Muscle layer of colon (tissue), 2 donors: ENCODE measurements around the gene TNN.
A peak's percentile ranks its signal among the peaks of the same experiment; 100 is the strongest.
"Not testable (repeated sequence)": the region's sequence is repeated elsewhere in the genome, so short reads cannot be mapped to it uniquely, and the experiment has no call there.

Source experiments
- H3K27ac ChIP-seq: one replicate; pipeline ENCODE4 v1.7.0; 2013; ENCODE audit warnings: low read depth, mild to moderate bottlenecking, low read length, moderate library complexity
- H3K27me3 ChIP-seq, 2 donors: one replicate each; pipeline ENCODE4 v1.7.0; 2013; ENCODE audit warnings: low read length in 2 of 2, mild to moderate bottlenecking in 2 of 2; ENCODE audit not compliant: insufficient read depth in 2 of 2, control insufficient read depth in 1 of 2
- H3K36me3 ChIP-seq: one replicate; pipeline ENCODE4 v1.7.0; 2013; ENCODE audit warnings: mild to moderate bottlenecking, low read length; ENCODE audit not compliant: insufficient read depth
- H3K4me1 ChIP-seq: one replicate; pipeline ENCODE4 v1.7.0; 2013; ENCODE audit warnings: mild to moderate bottlenecking, low read length; ENCODE audit not compliant: insufficient read depth
- H3K4me3 ChIP-seq, 2 donors: one replicate each; pipeline ENCODE4 v1.7.0; 2013; ENCODE audit warnings: low read length in 2 of 2, low read depth in 1 of 2, mild to moderate bottlenecking in 1 of 2, moderate library complexity in 1 of 2
- H3K9ac ChIP-seq: one replicate; pipeline ENCODE4 v1.7.0; 2013; ENCODE audit warnings: low read length
- H3K9me3 ChIP-seq: one replicate; pipeline ENCODE4 v1.7.0; 2013; ENCODE audit warnings: mild to moderate bottlenecking, low read length
- donor health status: abdominal sarcoma.
- donor health status: Adenocarcinoma of cecum.

TNN gene

DNA sequence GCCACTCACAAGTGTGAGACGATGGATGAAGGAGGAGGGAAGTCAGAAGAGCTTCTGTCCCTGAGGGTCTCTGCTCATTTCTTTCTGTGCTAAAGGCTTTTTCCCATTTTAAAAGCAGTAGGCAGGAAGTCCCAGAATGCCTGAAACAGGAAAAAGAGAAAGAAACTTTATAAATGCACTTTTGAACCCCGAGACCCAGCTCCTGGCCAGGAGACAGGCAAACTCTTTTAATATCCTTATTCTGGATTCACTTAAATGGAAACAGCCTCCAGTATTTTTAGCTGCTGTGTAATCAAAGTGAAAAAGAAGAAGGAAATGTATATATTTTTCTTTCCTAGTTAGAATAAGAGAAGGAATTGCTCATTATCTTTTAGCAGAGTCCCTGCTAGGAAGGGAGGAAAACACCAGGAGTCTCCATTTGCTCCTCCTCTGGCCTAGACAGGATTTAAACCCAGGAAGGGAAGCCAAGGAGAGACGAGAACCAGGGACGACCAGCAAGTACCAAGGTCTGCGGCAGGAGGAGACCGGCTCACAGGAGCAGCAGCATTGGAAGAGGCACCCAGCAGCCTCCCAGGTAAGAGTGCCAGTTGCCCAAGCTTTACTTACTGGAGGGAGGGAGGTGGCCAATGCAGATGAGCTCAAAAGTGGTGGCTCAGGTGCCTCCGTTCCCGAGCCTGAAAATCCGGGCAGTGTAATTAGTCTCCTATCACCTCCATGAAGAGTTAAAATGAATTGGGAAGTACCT is at the start of gene TNN:
TNN (plus strand) TSS at position 472 of the 745 bp plus-strand sequence. CDS start 9,586 bp downstream, outside the sequence.
- no peaks in the 10 kb centered on the region for H3K9me3 ChIP-seq
- H3K36me3 ChIP-seq, result no peaks in the 10 kb centered on the region
- H3K4me1 ChIP-seq, result peaks cover 13% of the 10 kb centered on the region
- no peak within 1 kb of the TSS for H3K27ac ChIP-seq
- H3K27me3 ChIP-seq, result no peaks in the 10 kb centered on the region
- H3K9ac ChIP-seq, result no peak within 1 kb of the TSS
- no peak within 1 kb of the TSS for H3K4me3 ChIP-seq

GRCh38 chr1:175019524-175019923 is 48.1 kb upstream of the TNN start:
- Histone ChIP-seq H3K4me1 (peaks cover 4% of the 10 kb centered on the region), H3K36me3 (peaks cover 31% of the 10 kb centered on the region), H3K27ac (no peak overlapping the region), H3K9me3 (no peaks in the 10 kb centered on the region), H3K9ac (no peak overlapping the region), H3K4me3 (no peak overlapping the region), H3K27me3 (no peaks in the 10 kb centered on the region)

DNA sequence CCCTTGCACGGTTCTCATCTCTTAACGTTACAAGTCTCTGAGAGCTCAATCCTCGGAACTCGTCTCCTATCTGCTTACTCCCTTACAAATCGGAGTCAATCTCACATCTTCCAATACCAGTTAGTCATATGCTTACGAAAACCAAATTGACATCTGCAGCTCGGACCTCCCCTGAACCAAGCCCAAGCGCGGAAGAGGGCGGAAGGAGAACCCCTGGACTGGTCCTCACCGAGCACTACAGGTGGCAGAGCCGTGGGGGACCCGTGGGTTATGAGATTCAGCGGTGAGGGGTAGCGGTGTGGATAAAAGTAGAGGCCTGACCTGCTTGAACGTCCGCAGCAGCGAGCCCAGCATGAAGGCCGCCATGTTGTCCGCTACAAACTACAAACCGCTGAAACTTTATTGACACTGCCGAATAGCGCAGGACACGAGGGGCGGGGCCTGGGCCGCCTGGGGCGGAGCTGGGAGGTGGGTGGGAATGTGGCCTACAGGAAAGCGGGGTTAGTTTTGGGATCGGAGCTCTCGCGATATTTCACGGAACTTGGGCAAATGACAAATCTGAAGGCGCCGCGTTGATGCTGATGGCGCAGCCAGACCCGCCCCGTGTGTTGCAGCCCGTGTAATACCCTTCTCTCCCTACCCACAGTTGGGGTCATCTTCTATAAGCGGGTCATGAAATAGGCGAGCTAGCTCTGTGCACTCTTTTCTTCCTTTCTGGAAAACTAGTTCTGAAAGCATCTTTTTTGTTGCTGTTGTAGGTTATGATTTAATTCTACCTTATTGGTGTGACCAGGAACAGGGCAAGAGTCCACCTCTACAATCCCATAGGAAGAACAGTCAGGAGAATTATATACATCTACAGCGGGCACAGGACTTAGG is 44.4 kb upstream of the TNN start, which contains the start of gene MRPS14:
MRPS14 (minus strand) TSS at position 383 of the 879 bp plus-strand sequence; CDS start at position 366, 17 bp downstream.
- H3K4me1 ChIP-seq, result peaks cover 4% of the 10 kb centered on the region
- H3K4me3 ChIP-seq, result peak within 1 kb of the TSS; percentile 99 to 100
- H3K36me3 ChIP-seq, result peaks cover 2% of the 10 kb centered on the region
- H3K9me3 ChIP-seq, result no peaks in the 10 kb centered on the region
- H3K27me3 ChIP-seq, result no peaks in the 10 kb centered on the region
- peak within 1 kb of the TSS; percentile 92 for H3K27ac ChIP-seq
- H3K9ac ChIP-seq, result peak within 1 kb of the TSS; percentile 93

GRCh38 chr1:175023922-175024242 is 43.8 kb upstream of the TNN start:
- not testable (repeated sequence) for H3K36me3 ChIP-seq, H3K4me1 ChIP-seq, H3K27me3 ChIP-seq, H3K9me3 ChIP-seq
- peak overlapping the region; percentile 93 for H3K9ac ChIP-seq
- H3K27ac ChIP-seq, result peak overlapping the region; percentile 92
- H3K4me3 ChIP-seq, result peak overlapping the region; percentile 99 to 100

- no peak overlapping the region for H3K9ac ChIP-seq
Observed at GRCh38 chr1:175024773-175025172, 42.9 kb upstream of the TNN start.

GRCh38 chr1:175033953-175034352 is 33.7 kb upstream of the TNN start:
- Histone ChIP-seq H3K9me3 (no peaks in the 10 kb centered on the region), H3K27me3 (no peaks in the 10 kb centered on the region), H3K27ac (no peak overlapping the region), H3K9ac (no peak overlapping the region), H3K4me3 (no peak overlapping the region), H3K36me3 (no peaks in the 10 kb centered on the region), H3K4me1 (no peaks in the 10 kb centered on the region)

More at GRCh38 chr1:175024773-175025172, 42.9 kb upstream of the TNN start:
- no peak overlapping the region for H3K4me3 ChIP-seq
- no peaks in the 10 kb centered on the region for H3K9me3 ChIP-seq
- no peak overlapping the region for H3K27ac ChIP-seq
- peaks cover 4% of the 10 kb centered on the region for H3K4me1 ChIP-seq
- no peaks in the 10 kb centered on the region for H3K27me3 ChIP-seq
- H3K36me3 ChIP-seq, result no peaks in the 10 kb centered on the region

DNA sequence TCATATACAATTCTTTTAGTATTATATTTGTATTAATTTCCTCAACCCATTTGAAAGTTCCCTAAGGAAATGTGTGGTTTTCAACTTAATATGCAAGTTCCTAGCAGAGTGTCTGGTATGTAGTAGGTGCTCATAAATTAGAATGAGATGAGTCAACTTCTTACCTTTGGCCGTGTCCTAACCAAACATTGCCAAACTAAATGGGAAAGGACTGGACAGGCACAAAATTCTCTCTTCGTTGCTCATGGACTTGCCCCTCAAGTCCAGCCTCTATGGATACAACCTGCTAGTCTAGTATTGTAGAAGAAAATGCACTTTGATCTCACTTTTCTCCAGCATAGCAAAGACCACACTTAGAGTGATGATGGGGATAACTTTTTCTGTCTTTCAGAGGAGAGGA is 32.9 kb upstream of the TNN start:
- Histone ChIP-seq H3K27me3 (no peaks in the 10 kb centered on the region), H3K9ac (no peak overlapping the region), H3K4me1 (no peaks in the 10 kb centered on the region), H3K27ac (no peak overlapping the region), H3K9me3 (no peaks in the 10 kb centered on the region), H3K4me3 (no peak overlapping the region), H3K36me3 (no peaks in the 10 kb centered on the region)

GRCh38 chr1:175035865-175036264 is 31.8 kb upstream of the TNN start:
- Histone ChIP-seq H3K9me3 (no peaks in the 10 kb centered on the region), H3K27ac (no peak overlapping the region), H3K4me1 (no peaks in the 10 kb centered on the region), H3K4me3 (no peak overlapping the region), H3K36me3 (no peaks in the 10 kb centered on the region), H3K27me3 (no peaks in the 10 kb centered on the region), H3K9ac (no peak overlapping the region)

- H3K4me3 ChIP-seq, result no peak overlapping the region
Observed at GRCh38 chr1:175036476-175036875, 31.2 kb upstream of the TNN start.

GRCh38 chr1:175037416-175037815 is 30.2 kb upstream of the TNN start:
- no peaks in the 10 kb centered on the region for H3K27me3 ChIP-seq
- no peaks in the 10 kb centered on the region for H3K9me3 ChIP-seq
- H3K4me3 ChIP-seq, result no peak overlapping the region
- no peaks in the 10 kb centered on the region for H3K4me1 ChIP-seq
- no peak overlapping the region for H3K27ac ChIP-seq
- no peaks in the 10 kb centered on the region for H3K36me3 ChIP-seq
- H3K9ac ChIP-seq, result no peak overlapping the region

More at GRCh38 chr1:175036476-175036875, 31.2 kb upstream of the TNN start:
- Histone ChIP-seq H3K27ac (no peak overlapping the region), H3K9ac (no peak overlapping the region), H3K36me3 (no peaks in the 10 kb centered on the region), H3K4me1 (no peaks in the 10 kb centered on the region), H3K27me3 (no peaks in the 10 kb centered on the region), H3K9me3 (no peaks in the 10 kb centered on the region)

GRCh38 chr1:175040324-175040879 is 27.2 kb upstream of the TNN start:
- Histone ChIP-seq H3K9ac (no peak overlapping the region), H3K4me3 (no peak overlapping the region), H3K36me3 (no peaks in the 10 kb centered on the region), H3K27me3 (no peaks in the 10 kb centered on the region), H3K4me1 (no peaks in the 10 kb centered on the region), H3K27ac (no peak overlapping the region), H3K9me3 (no peaks in the 10 kb centered on the region)
